Endodermal cell (in vitro differentiated cells): ENCODE results near the gene MEP1B. TPM values are rescaled to one million over a fixed set of nuclear protein-coding genes. Genes with fewer than 3 reads are reported as not detected.

ENCODE experiments used
- DNase-seq: peaks from one replicate; pipeline ENCODE4 v3.0.0-alpha.2; 2017
- H3K27ac ChIP-seq: 2 replicates; pipeline ENCODE4 v1.5.1; 2013; ENCODE audit warnings: mild to moderate bottlenecking, low read depth, low read length, moderate library complexity
- H3K27me3 ChIP-seq: 2 replicates; pipeline ENCODE4 v1.6.1; 2013; ENCODE audit warnings: mild to moderate bottlenecking, low read length, moderate library complexity; ENCODE audit not compliant: insufficient read depth, control insufficient read depth, poor library complexity, severe bottlenecking
- H3K36me3 ChIP-seq: 2 replicates; pipeline ENCODE4 v1.7.0; 2013; ENCODE audit warnings: mild to moderate bottlenecking, low read length, moderate library complexity; ENCODE audit not compliant: control insufficient read depth, insufficient read depth
- H3K4me1 ChIP-seq: one replicate; pipeline ENCODE4 v1.7.0; 2013; ENCODE audit warnings: low read length; ENCODE audit not compliant: control insufficient read depth, insufficient read depth
- H3K4me3 ChIP-seq: 2 replicates; pipeline ENCODE4 v1.5.1; 2013; ENCODE audit warnings: mild to moderate bottlenecking, low read length, moderate library complexity
- H3K9ac ChIP-seq: 2 replicates; pipeline ENCODE4 v1.6.1; 2013; ENCODE audit warnings: mild to moderate bottlenecking, low read length, moderate library complexity; ENCODE audit not compliant: poor library complexity, severe bottlenecking; ENCODE audit errors: extremely low read depth
- H3K9me3 ChIP-seq: 2 replicates; pipeline ENCODE4 v1.6.1; 2013; ENCODE audit warnings: mild to moderate bottlenecking, low read length, moderate library complexity; ENCODE audit not compliant: control insufficient read depth
- H3K27ac Mint-ChIP-seq: 2 replicates; pipeline ENCODE4 v1.8.0; 2020; ENCODE audit warnings: mixed read lengths
- H3K27me3 Mint-ChIP-seq: 2 replicates; pipeline ENCODE4 v1.8.0; 2021; ENCODE audit warnings: mild to moderate bottlenecking, mixed read lengths; ENCODE audit not compliant: insufficient read depth
- H3K36me3 Mint-ChIP-seq: 2 replicates; pipeline ENCODE4 v1.8.0; 2020; ENCODE audit warnings: low read depth, mixed read lengths
- H3K4me1 Mint-ChIP-seq: 2 replicates; pipeline ENCODE4 v1.8.0; 2020; ENCODE audit warnings: mixed read lengths
- H3K4me3 Mint-ChIP-seq: 2 replicates; pipeline ENCODE4 v1.8.0; 2020; ENCODE audit warnings: mild to moderate bottlenecking, moderate library complexity, mixed read lengths
- H3K9me3 Mint-ChIP-seq: 2 replicates; pipeline ENCODE4 v1.8.0; 2020; ENCODE audit warnings: mild to moderate bottlenecking, mixed read lengths
- WGBS, 2 experiments: methylation state at CpG; one replicate each; pipeline versions ENCODE4 v1.1.5 to v1.1.7; 2013; ENCODE audit warnings: missing lambda C conversion rate in 2 of 2, mixed read lengths in 1 of 2; ENCODE audit not compliant: insufficient coverage in 1 of 2, insufficient read length in 1 of 2; 5-methylcytosine and 5-hydroxymethylcytosine counted together
- total RNA-seq, 2 donors: library from RNA; stranded (reverse); fragmentation: NEBNext Ultra II Directional in 1 of 2; extraction: Animal tissue kit (Norgen Biotek cat#: 25700) in 1 of 2; gene quantifications; 2 replicates in 1 of 2; 3 replicates in 1 of 2; pipeline ENCODE4 v1.2.1, GENCODE V29; 2021
- TF ChIP-seq, protein P1 (sequence below): fragments of 200-600 bp; sonication (generic); conservative IDR thresholded peaks from 2 replicates; pipeline ENCODE4 v1.5.0; 2021; ENCODE audit warnings: antibody characterized with exemption, mild to moderate bottlenecking

Gene MEP1B
- total RNA-seq, 2 donors from 2014 or later: not detected

DNA sequence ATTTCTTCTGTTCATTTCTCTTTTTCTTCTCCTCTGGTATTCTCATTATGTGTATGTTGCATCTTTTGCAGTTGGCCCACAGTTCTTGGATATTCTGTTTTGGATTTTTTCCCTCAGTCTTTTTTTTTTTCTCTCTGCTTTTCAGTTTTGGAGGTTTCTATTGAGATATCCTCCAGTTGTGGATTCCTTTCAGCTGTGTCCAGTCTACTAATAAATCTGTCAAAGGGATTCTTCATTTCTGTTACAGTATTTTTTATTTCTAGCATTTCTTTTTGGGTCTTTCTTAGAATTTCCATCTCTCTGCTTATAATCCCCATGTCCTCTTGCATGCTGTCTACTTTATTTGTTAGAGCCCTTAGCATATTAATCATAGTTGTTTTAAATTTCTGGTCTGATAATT is 6.3 kb upstream of the MEP1B start:
- no peaks in the 10 kb centered on the region for H3K27me3 Mint-ChIP-seq
- Histone ChIP-seq H3K9ac (no peak overlapping the region), H3K27me3 (no peaks in the 10 kb centered on the region), H3K36me3 (no peaks in the 10 kb centered on the region), H3K4me3 (no peak overlapping the region), H3K9me3 (no peaks in the 10 kb centered on the region), H3K4me1 (no peaks in the 10 kb centered on the region), H3K27ac (no peak overlapping the region)
- TF ChIP-seq, protein P1, sequence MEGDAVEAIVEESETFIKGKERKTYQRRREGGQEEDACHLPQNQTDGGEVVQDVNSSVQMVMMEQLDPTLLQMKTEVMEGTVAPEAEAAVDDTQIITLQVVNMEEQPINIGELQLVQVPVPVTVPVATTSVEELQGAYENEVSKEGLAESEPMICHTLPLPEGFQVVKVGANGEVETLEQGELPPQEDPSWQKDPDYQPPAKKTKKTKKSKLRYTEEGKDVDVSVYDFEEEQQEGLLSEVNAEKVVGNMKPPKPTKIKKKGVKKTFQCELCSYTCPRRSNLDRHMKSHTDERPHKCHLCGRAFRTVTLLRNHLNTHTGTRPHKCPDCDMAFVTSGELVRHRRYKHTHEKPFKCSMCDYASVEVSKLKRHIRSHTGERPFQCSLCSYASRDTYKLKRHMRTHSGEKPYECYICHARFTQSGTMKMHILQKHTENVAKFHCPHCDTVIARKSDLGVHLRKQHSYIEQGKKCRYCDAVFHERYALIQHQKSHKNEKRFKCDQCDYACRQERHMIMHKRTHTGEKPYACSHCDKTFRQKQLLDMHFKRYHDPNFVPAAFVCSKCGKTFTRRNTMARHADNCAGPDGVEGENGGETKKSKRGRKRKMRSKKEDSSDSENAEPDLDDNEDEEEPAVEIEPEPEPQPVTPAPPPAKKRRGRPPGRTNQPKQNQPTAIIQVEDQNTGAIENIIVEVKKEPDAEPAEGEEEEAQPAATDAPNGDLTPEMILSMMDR: no peak
- no peaks in the 10 kb centered on the region for H3K4me1 Mint-ChIP-seq
- no peak overlapping the region for H3K4me3 Mint-ChIP-seq
- no peak overlapping the region for H3K27ac Mint-ChIP-seq
- DNase-seq: no peak
- no peaks in the 10 kb centered on the region for H3K9me3 Mint-ChIP-seq
- no peaks in the 10 kb centered on the region for H3K36me3 Mint-ChIP-seq

DNA sequence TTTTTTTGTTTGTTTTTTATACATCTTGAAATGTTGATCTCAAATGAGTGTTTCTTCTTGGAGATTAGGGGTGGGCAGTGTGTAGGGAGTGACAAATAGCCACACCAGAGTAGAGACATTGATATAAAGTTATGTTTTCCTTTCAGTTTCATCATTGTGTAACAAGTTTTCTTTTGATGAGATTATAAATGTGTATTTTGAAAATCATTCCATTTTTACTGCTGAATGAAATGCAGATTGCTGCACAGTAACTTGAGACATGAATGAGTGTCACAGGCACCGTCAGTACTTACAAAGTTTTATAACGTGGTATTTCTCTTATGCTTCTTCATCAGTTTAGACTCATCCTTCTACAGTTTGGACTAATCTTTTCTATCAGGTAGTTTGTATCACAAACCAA is 370 bp downstream of the MEP1B start:
- no peaks in the 10 kb centered on the region for H3K27me3 Mint-ChIP-seq
- H3K4me3 Mint-ChIP-seq: no peak overlapping the region
- no peaks in the 10 kb centered on the region for H3K36me3 Mint-ChIP-seq
- Histone ChIP-seq H3K4me1 (no peaks in the 10 kb centered on the region), H3K9ac (no peak overlapping the region), H3K4me3 (no peak overlapping the region), H3K36me3 (no peaks in the 10 kb centered on the region), H3K27me3 (no peaks in the 10 kb centered on the region), H3K27ac (no peak overlapping the region), H3K9me3 (no peaks in the 10 kb centered on the region)
- no peaks in the 10 kb centered on the region for H3K4me1 Mint-ChIP-seq
- TF ChIP-seq, protein P1: no peak
- no peak for DNase-seq
- H3K9me3 Mint-ChIP-seq: no peaks in the 10 kb centered on the region
- H3K27ac Mint-ChIP-seq: no peak overlapping the region
- WGBS, 2 experiments: 85 to 90% methylated on average over 2 of the region's 2 CpGs

DNA sequence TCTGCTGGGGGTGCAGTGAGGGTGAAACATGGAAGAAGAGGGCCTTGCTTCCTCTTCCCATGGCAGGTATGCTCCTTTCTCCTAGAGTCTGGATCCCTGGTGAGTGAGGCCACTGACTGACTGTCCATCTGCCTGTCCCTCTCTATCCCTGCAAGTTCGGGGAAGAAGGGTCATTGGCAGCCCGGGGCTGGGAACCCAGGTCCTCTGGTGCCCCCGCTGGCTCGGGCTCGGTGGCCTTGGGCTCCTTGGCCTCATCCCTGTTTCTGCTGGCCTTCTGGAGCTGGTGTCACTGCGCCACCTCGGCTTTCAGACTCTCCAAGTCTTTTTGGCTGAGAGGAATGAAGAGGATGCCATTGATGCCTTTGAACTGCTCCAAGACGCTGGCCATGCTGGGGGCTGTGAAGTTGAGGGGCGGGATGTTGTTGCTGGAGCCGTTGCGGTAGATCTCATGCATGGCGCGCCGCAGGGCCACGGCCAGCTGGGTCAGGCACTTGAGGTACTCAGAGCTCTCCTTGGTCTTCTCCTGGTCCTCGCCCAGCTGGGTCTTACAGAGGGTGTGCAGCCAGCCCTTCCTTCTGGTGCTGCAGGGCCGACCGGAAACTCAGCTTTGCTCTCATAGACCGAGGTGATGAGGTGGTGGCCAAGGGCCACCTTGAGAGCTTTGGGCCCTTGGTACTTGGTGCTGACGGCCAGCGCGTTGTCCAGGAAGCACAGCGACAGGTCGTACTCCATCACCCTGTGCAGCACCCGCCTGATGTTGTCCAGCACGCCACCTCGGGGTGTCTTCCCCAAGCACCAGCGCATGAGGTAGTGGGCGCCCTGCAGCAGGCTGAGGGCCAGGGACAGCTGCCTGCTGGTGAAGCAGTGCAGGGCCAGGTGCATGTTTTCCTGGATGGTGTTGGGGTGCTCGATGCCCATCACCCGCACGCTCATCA is 6.3 kb downstream of the MEP1B start:
- TF ChIP-seq, protein P1: no peak
- WGBS, 2 experiments: 93 to 97% methylated on average over 15 to 32 of the region's 32 CpGs

More for the DNA sequence above, 6.3 kb downstream of the MEP1B start:
- Mint-ChIP-seq H3K9me3 (no peaks in the 10 kb centered on the region), H3K36me3 (no peaks in the 10 kb centered on the region), H3K4me3 (no peak overlapping the region), H3K27ac (no peak overlapping the region), H3K27me3 (no peaks in the 10 kb centered on the region), H3K4me1 (no peaks in the 10 kb centered on the region)
- Histone ChIP-seq H3K9me3 (no peaks in the 10 kb centered on the region), H3K36me3 (no peaks in the 10 kb centered on the region), H3K4me3 (no peak overlapping the region), H3K4me1 (no peaks in the 10 kb centered on the region), H3K27me3 (no peaks in the 10 kb centered on the region), H3K9ac (no peak overlapping the region), H3K27ac (no peak overlapping the region)
- no peak for DNase-seq
